ENCODE measurements around the gene TMEM234. TPM values are rescaled to one million over a fixed set of nuclear protein-coding genes. Genes with fewer than 3 reads are reported as not detected.
A peak's percentile ranks its signal among the peaks of the same experiment; 100 is the strongest.

The TMEM234 gene
- total and polyA plus RNA-seq, 2 of the 13 experiments (the other 11 are each of a cell fraction or from before 2014, with no cell fraction given) = 6.1 to 9.0 TPM

DNA sequence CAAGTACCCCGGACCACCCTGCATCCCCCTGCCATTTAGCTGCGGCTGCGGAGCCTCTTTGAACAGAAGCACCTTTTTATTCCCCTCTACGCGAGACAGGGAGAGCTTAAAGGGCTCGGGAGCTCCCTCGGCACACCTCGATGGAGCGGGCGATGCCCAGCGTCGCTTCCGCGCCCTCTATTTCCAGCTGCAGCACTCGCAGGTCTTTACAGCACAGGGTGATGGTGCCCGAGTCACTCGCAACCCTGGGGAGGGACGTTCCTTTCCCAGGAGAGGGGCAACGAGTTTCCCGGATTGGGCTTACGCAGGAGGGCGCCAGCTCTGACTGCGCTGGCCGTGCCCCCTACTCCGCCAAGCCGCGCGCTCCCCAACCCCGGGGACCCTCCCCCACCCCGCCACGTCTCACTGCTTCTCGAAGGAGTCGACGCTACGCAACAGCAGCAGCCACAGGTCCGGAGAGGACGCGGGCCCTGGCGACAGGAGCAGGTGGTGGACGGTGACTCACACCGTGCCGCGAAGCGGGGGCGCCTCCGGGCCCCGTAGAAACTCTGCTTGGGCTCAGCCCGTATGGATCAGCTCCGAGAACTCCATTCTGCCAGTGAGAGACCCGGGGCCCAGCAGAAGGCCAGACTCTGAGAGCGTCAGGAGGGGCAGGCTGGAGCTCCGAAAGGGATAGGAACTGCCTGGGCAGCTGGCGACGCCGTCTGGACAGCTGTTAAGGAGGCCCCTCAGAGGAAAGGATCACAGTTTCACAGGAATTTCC is 19.0 kb upstream of the TMEM234 start (continued):
- TF ChIP-seq MXI1 (IDR thresholded peaks at IDR 0.05; ENCODE audit: borderline replicate concordance, low read depth, low read length) = no peak
- TF ChIP-seq ZNF264 (CRISPR knock-in tag; IDR thresholded peaks at IDR 0.05) = no peak
- no peak for TF ChIP-seq ZNF3 (CRISPR knock-in tag; IDR thresholded peaks at IDR 0.05)
- no peak for TF ChIP-seq NCOA1 (CRISPR knock-in tag; IDR thresholded peaks at IDR 0.05)
- TF ChIP-seq ZNF205 (CRISPR knock-in tag; IDR thresholded peaks at IDR 0.05) = 0 out of 2 replicates have a peak, but pooled peaks have one; percentile 28
- TF ChIP-seq NAIF1 (CRISPR knock-in tag; IDR thresholded peaks at IDR 0.05; ENCODE audit: borderline replicate concordance) = peak; percentile 58; the same call in 1 of the 2 replicates
- TF ChIP-seq SMYD3 (CRISPR knock-in tag; IDR thresholded peaks at IDR 0.05) = no peak
- TF ChIP-seq, protein P1, sequence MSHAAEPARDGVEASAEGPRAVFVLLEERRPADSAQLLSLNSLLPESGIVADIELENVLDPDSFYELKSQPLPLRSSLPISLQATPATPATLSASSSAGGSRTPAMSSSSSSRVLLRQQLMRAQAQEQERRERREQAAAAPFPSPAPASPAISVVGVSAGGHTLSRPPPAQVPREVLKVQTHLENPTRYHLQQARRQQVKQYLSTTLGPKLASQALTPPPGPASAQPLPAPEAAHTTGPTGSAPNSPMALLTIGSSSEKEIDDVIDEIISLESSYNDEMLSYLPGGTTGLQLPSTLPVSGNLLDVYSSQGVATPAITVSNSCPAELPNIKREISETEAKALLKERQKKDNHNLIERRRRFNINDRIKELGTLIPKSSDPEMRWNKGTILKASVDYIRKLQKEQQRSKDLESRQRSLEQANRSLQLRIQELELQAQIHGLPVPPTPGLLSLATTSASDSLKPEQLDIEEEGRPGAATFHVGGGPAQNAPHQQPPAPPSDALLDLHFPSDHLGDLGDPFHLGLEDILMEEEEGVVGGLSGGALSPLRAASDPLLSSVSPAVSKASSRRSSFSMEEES (CRISPR knock-in tag; IDR thresholded peaks at IDR 0.05) = no peak
- TF ChIP-seq, protein P2, sequence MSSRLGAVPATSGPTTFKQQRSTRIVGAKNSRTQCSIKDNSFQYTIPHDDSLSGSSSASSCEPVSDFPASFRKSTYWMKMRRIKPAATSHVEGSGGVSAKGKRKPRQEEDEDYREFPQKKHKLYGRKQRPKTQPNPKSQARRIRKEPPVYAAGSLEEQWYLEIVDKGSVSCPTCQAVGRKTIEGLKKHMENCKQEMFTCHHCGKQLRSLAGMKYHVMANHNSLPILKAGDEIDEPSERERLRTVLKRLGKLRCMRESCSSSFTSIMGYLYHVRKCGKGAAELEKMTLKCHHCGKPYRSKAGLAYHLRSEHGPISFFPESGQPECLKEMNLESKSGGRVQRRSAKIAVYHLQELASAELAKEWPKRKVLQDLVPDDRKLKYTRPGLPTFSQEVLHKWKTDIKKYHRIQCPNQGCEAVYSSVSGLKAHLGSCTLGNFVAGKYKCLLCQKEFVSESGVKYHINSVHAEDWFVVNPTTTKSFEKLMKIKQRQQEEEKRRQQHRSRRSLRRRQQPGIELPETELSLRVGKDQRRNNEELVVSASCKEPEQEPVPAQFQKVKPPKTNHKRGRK (CRISPR knock-in tag; IDR thresholded peaks at IDR 0.05) = no peak
- TF ChIP-seq, protein P3, sequence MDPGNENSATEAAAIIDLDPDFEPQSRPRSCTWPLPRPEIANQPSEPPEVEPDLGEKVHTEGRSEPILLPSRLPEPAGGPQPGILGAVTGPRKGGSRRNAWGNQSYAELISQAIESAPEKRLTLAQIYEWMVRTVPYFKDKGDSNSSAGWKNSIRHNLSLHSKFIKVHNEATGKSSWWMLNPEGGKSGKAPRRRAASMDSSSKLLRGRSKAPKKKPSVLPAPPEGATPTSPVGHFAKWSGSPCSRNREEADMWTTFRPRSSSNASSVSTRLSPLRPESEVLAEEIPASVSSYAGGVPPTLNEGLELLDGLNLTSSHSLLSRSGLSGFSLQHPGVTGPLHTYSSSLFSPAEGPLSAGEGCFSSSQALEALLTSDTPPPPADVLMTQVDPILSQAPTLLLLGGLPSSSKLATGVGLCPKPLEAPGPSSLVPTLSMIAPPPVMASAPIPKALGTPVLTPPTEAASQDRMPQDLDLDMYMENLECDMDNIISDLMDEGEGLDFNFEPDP (CRISPR knock-in tag; conservative IDR thresholded peaks at IDR 0.05) = no peak
- no peak for TF ChIP-seq SAFB2 (CRISPR knock-in tag; IDR thresholded peaks at IDR 0.05; ENCODE audit: borderline replicate concordance, low read depth)
- peak; percentile 66 for TF ChIP-seq ZNF777 (CRISPR knock-in tag; IDR thresholded peaks at IDR 0.05)
- TF ChIP-seq ZBTB21 (CRISPR knock-in tag; IDR thresholded peaks at IDR 0.05) = 0 out of 2 replicates have a peak, but pooled peaks have one; percentile 23
- no peak for TF ChIP-seq SPEN (CRISPR knock-in tag; IDR thresholded peaks at IDR 0.05; ENCODE audit: low read depth)
- no peak for TF ChIP-seq SP140L (CRISPR knock-in tag; IDR thresholded peaks at IDR 0.05; ENCODE audit: borderline replicate concordance)
- no peak for TF ChIP-seq KDM5A (IDR thresholded peaks at IDR 0.05; ENCODE audit: borderline replicate concordance, low read length)
- no peak for TF ChIP-seq RBM22 (optimal IDR thresholded peaks at IDR 0.05; ENCODE audit: low read length)
- no peak for TF ChIP-seq ZNF569 (CRISPR knock-in tag; IDR thresholded peaks at IDR 0.05; ENCODE audit: borderline replicate concordance)
- TF ChIP-seq, protein P4, sequence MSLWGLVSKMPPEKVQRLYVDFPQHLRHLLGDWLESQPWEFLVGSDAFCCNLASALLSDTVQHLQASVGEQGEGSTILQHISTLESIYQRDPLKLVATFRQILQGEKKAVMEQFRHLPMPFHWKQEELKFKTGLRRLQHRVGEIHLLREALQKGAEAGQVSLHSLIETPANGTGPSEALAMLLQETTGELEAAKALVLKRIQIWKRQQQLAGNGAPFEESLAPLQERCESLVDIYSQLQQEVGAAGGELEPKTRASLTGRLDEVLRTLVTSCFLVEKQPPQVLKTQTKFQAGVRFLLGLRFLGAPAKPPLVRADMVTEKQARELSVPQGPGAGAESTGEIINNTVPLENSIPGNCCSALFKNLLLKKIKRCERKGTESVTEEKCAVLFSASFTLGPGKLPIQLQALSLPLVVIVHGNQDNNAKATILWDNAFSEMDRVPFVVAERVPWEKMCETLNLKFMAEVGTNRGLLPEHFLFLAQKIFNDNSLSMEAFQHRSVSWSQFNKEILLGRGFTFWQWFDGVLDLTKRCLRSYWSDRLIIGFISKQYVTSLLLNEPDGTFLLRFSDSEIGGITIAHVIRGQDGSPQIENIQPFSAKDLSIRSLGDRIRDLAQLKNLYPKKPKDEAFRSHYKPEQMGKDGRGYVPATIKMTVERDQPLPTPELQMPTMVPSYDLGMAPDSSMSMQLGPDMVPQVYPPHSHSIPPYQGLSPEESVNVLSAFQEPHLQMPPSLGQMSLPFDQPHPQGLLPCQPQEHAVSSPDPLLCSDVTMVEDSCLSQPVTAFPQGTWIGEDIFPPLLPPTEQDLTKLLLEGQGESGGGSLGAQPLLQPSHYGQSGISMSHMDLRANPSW (CRISPR knock-in tag; IDR thresholded peaks at IDR 0.05; ENCODE audit: borderline replicate concordance) = no peak
- no peak; the same call in 1 of the 2 replicates for TF ChIP-seq BRD4 (CRISPR knock-in tag; IDR thresholded peaks at IDR 0.05)
- TF ChIP-seq GFI1 (CRISPR knock-in tag; IDR thresholded peaks at IDR 0.05; ENCODE audit: borderline replicate concordance) = 0 out of 2 replicates have a peak, but pooled peaks have one; percentile 14
